GM11168 (cell line): Measurements from ENCODE around the gene NBAS.

Experiments
- in situ Hi-C: fragments of 300-500 bp; cut with MboI; formaldehyde crosslinking; loops from one replicate; pipeline ENCODE4 v1.12.0; 2022; ENCODE audit warnings: low sequenced_read_pairs; ENCODE audit not compliant: unreplicated experiment

NBAS gene

DNA sequence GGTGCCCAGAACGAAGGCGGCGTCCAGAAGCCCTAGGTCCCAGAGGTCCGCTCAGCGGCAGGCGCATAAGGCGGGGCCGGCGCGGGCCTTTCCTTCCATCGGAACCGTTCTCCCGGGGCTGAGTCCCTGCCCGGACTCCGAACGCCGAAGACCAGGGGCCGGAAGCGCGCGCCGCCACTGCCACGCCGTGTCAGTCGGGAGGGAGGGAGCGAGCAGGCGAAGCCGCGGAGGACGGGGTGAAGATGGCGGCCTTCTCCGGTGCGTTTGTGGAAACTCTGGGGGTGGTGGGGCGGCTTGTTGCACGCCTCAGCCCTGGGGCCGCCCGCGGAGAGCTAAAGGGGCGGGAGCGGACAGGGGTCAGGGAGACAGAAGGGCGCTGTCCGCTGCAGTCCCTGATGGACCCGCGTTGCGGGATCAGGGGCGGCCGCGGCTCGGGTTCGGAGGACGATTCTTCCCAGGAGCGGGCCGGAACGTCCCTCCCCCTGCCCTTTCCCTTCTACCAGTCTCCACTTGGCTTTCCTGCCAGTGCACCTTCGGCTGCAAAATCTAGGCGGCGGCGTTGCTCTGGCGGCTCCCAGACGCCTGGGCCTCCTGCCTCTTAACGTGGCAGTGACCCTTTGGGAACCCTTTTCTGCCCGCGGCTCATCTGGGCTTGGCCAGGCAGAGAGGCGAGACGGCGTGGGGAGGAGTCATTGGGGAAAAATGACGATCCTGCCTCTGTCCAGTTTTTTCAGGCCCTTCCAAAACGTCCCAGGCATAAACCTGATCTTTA lies 30.7 kb upstream of the NBAS start, which contains the start of gene DDX1:
TSS of gene DDX1 (plus strand) at position 177 of the 772 bp plus-strand sequence. CDS start at position 243, 66 bp downstream.
- in situ Hi-C loops, result no loop called here

- in situ Hi-C loops, result no loop called here
Measured at GRCh38 chr2:15591373-15591691, 30.2 kb upstream of the NBAS start.

DNA sequence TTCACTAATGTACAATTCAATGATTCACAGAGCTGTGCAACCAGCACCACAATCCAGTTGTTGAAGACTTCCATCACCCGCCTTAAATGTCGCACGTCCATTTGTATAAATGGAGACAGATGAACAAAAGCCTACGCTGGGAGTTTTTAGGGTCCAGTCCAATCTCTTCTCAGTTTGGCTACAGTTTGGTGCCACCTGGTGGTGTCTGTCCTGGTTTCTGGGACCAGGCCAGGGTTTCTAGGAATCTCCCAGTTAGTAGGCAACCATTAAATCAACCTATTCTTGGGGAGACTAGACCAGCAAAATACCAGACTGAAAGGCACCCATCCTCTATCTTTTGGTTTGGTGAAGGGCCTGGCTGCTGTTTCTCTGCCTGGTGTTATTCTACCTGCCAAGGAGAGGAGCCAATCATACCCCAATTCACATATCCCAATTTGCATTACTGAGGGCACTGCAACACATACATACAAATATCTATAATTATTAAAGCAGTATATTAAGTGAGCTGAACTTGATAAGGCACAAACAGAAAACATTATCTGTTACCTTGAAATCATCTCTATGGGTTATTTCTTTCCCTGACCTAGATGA lies 27.3 kb upstream of the NBAS start:
- in situ Hi-C loops, result no loop called here

DNA sequence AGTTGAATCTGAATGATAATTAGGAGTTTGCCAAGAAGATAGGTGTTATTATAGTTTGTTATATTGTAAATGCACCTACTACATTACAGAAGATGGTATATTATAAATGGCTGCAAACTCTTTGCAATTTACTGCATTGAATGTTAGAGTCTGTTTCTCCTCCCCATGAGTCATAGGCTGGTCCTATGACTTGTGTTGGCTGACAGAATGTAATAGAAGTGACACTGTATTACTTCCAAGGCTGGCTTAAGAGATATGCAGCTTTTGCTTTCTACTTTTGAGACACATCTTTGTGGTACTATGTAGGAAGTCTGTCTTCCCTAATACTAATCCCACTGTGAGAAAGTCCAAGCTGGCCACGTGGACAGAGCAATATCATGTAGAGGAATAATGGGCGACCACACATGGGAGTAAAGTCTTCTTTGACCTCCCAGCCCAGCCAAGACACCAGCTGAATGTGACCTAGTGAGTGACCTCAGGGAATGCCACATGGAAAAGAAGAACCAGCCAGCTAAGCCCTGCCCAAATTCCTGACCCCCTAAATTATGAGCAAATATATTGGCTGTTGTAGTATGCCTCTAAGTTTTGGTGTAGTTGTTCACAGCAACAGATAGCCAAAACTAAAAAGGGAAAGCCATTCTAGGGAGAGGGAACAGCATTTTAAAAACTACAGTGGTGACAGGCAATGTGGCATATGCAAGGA lies 23.8 kb upstream of the NBAS start:
- in situ Hi-C loops, result no loop called here

GRCh38 chr2:15584316-15584715 lies 23.2 kb upstream of the NBAS start:
- in situ Hi-C loops, result no loop called here

DNA sequence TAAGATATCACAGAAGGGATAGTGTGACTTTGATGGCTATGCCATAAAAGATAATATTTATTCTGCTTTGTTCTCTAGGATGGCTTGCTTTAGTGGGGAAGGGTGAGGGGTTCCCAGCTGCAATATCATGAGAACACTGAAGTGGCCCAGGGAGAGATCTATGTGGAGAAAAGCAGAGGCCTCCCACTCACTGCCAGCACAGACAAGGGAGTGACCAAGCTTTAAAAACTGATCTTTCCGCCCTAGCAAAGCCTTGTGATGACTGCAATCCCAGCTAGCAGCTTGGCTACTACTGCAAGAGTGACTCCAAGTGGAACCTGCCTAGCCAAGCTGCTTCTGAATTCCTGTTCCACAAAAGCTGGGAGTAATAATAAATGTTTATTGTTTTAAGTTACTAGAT lies 22.7 kb upstream of the NBAS start:
- in situ Hi-C loops, result no loop called here

DNA sequence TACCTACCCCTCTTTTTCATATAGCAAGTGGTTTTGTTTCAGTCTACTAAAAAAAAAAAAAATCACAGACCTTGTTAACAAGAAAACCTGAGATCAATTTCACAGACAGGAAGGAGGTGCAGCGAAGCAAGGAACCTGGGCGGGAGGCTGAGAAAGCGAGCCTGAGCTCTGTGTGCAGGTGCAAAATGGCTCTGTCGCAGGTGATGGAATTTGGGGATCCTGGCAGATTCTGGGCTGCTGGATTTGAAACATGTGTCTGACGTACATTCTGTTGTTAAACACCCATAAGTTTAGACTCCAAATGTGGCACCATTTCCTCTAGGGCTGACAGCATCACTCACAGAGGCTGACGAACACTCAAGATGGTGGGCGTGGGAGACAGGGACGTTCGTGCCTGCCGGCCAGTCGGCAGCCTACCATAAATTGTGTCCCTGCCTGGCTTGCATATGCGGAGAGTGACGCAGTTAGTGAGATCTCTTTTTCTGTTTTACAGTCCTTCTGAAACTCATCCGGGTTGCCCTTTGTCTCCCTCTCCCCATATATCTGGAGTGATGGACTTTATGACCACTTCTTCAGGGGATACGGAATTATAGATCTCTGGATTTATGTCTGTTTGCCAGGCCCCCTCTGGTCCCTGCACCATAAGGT lies 21.7 kb upstream of the NBAS start:
- in situ Hi-C loops, result no loop called here

DNA sequence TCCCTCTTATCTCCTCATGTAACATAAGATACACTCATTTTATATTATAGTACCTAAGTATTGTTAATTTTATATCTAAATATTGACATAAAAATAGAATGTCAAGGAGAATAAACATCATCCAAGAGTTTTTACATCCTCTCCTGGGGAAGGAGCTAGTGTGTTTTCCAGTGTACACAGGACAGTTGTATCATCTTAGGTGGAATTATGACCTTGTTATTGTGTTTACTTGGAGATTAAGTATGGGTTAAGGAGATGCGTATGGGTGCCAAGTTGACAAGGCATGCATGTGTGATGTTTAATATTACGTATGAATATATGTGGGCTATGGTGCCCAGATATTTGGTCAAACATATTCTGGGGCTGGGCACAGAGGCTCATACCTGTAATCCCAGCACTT lies 19.3 kb upstream of the NBAS start:
- in situ Hi-C loops, result no loop called here

GRCh38 chr2:15579641-15580040 lies 18.5 kb upstream of the NBAS start:
- in situ Hi-C loops, result loop anchor here (5.0 kb wide), 1 partner anchor 152 kb away; no protein-coding TSS in a partner anchor

GRCh38 chr2:15577071-15577735 lies 16.1 kb upstream of the NBAS start:
- in situ Hi-C loops, result loop anchor here (5.0 kb wide), 1 partner anchor 150 kb away; no protein-coding TSS in a partner anchor

GRCh38 chr2:15571729-15572128 lies 10.6 kb upstream of the NBAS start:
- in situ Hi-C loops, result no loop called here

- in situ Hi-C loops, result no loop called here
Measured at GRCh38 chr2:15570104-15570503, 9.0 kb upstream of the NBAS start.

DNA sequence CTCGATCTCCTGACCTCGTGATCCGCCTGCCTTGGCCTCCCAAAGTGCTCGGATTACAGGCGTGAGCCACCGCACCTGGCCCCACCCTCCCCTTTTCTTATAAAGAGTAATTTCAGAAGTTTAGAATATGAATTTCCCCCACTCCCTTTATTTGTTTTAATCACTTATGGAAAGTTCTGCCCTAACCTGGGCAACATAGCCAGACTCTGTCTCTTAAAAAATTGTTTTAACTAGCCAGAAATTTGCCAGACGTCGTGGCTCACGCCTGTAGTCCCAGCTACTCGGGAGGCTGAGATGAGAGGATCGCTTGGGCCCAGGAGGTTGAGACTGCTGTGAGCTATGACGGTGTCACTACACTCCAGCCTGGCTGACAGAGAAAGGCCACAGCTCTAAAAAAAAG lies 7.7 kb upstream of the NBAS start:
- in situ Hi-C loops, result no loop called here

- in situ Hi-C loops, result no loop called here
Measured at GRCh38 chr2:15566912-15567311, 5.8 kb upstream of the NBAS start.

- in situ Hi-C loops, result no loop called here
Measured at GRCh38 chr2:15565994-15566671, 5.0 kb upstream of the NBAS start.

DNA sequence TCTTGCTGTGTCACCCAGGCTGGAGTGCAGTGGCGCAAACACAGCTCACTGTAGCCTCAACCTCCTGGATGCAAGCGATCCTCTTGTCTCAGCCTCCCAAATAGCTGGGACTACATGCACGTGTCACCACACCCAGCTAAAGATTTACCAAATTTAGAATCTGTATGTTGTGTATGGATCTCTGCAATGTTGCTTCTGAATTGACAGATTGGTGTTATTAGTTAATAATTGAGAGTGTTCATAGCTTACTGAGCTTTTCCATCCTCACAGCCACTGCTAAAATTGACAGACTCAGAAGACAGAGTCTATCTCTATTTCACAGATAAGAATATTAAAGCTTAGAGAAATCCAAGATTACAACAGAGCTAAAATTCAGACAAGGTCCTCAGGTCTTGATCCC lies 4.3 kb upstream of the NBAS start:
- in situ Hi-C loops, result no loop called here

GRCh38 chr2:15563227-15564100 lies 2.3 kb upstream of the NBAS start:
- in situ Hi-C loops, result no loop called here

DNA sequence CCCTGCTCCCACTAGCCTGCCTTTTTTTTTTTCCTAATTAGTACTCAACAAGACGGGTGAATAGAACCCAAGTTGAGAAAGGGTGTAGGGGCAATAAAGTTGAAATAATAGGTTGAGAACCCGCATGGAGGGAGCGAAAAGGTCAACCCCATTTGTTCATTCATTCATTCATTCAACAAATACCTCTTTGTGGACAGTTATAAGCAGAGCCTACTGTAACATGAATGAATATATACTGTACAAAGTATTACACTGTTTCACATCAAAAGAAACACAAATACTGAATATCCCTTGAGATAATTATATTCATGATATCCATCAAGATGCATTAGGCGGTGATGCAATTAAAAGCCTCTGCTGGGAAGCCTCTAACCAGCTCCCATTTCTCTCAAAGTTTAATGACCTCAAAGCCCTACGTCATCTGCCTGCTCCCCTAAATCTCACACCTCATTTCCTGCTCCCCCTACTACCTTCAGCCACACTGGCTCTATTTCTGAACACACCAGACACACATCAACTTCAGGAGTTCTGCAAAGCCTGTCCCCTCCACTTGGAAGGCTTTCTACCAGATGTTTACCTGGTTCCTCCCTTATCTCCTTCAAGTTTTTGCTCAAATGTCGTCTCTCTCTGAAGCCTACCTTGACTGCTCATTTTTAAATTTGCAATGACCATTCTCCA lies 1.4 kb upstream of the NBAS start:
- in situ Hi-C loops, result no loop called here
